Breast epithelium (tissue), 3 donors: Measurements from ENCODE around the gene OLFM4.

ENCODE experiments used
- POLR2A ChIP-seq: fragments of 450-650 bp; IDR thresholded peaks from one replicate; pipeline ENCODE4 v1.6.1; 2016; ENCODE audit warnings: antibody characterized with exemption, mild to moderate bottlenecking, moderate library complexity
- POLR2AphosphoS5 ChIP-seq, 3 donors: sonication (generic); formaldehyde crosslinking; IDR thresholded peaks; one replicate each; pipeline ENCODE4 v1.6.1; 2017; ENCODE audit warnings: antibody characterized with exemption in 3 of 3
- TF ChIP-seq, protein P1 (sequence below), 3 donors: fragments of 450-650 bp; IDR thresholded peaks; one replicate each; pipeline ENCODE4 v1.5.1; 2016 to 2017; ENCODE audit warnings: antibody characterized with exemption in 3 of 3, mild to moderate bottlenecking in 3 of 3, moderate library complexity in 3 of 3

- TF ChIP-seq POLR2A: no peak
- TF ChIP-seq, protein P1, sequence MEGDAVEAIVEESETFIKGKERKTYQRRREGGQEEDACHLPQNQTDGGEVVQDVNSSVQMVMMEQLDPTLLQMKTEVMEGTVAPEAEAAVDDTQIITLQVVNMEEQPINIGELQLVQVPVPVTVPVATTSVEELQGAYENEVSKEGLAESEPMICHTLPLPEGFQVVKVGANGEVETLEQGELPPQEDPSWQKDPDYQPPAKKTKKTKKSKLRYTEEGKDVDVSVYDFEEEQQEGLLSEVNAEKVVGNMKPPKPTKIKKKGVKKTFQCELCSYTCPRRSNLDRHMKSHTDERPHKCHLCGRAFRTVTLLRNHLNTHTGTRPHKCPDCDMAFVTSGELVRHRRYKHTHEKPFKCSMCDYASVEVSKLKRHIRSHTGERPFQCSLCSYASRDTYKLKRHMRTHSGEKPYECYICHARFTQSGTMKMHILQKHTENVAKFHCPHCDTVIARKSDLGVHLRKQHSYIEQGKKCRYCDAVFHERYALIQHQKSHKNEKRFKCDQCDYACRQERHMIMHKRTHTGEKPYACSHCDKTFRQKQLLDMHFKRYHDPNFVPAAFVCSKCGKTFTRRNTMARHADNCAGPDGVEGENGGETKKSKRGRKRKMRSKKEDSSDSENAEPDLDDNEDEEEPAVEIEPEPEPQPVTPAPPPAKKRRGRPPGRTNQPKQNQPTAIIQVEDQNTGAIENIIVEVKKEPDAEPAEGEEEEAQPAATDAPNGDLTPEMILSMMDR (IDR thresholded peaks at IDR 0.05): no peak
- TF ChIP-seq POLR2AphosphoS5 (IDR thresholded peaks at IDR 0.05): no peak
These were observed 13.8 kb upstream of the OLFM4 start for GRCh38 chr13:53014495-53015443.
